ENCODE data around the gene SFI1.
"Not testable (repeated sequence)": the region's sequence is repeated elsewhere in the genome, so short reads cannot be mapped to it uniquely, and the experiment has no call there.

The SFI1 gene

DNA sequence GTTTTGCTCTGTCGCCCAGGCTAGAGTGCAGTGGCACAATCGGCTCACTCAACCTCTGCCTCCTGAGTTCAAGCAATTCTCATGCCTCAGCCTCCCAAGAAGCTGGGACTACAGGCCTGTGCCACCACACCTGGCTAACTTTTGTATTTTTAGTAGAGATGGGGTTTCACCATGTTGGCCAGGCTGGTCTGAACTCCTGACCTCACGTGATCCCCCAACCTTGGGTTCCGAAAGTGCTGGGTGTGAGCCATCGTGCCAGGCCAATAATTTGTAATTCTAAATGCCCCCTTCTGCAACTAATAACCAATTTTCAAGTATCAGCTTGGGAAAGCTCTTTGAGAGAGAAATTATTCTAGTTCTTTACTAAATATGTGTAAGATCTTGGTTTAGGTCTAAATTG, 3.0 kb upstream of the SFI1 start:
- not testable (repeated sequence) for DNase-seq

GRCh38 chr22:31495343-31495742, 993 bp upstream of the SFI1 start:
- no peak for DNase-seq

GRCh38 chr22:31496735-31497146, 405 bp downstream of the SFI1 start:
- peak; percentile 27 to 30 for DNase-seq

- no peak for DNase-seq
Observed at GRCh38 chr22:31497148-31497938, 1.0 kb downstream of the SFI1 start.

DNA sequence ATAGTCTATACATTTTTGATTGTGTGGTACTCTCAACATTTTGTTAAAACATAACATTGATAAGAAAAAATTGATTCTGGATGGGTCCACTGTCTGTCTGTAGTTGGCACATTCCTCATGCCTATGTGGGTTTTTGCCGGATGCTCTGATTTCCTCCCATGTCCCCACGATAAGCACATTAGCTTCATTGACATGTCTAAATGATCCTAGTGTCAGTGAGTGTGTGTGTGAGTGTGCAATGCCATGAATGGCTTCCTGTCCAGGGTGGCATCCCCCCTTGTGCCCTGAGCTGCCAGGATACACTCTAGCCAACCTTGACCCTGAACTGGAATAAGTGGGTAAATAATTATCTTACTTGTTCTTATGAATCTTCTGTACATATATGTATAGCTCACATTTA, 5.4 kb downstream of the SFI1 start:
- DNase-seq, result no peak

- DNase-seq, result no peak
Observed at GRCh38 chr22:31503211-31503964, 7.1 kb downstream of the SFI1 start.

- no peak for DNase-seq
Observed at GRCh38 chr22:31504282-31504681, 7.9 kb downstream of the SFI1 start.

GRCh38 chr22:31507517-31507916, 11.2 kb downstream of the SFI1 start:
- DNase-seq, result not testable (repeated sequence)

- DNase-seq, result no peak
Observed at GRCh38 chr22:31508536-31508935, 12.2 kb downstream of the SFI1 start.

DNA sequence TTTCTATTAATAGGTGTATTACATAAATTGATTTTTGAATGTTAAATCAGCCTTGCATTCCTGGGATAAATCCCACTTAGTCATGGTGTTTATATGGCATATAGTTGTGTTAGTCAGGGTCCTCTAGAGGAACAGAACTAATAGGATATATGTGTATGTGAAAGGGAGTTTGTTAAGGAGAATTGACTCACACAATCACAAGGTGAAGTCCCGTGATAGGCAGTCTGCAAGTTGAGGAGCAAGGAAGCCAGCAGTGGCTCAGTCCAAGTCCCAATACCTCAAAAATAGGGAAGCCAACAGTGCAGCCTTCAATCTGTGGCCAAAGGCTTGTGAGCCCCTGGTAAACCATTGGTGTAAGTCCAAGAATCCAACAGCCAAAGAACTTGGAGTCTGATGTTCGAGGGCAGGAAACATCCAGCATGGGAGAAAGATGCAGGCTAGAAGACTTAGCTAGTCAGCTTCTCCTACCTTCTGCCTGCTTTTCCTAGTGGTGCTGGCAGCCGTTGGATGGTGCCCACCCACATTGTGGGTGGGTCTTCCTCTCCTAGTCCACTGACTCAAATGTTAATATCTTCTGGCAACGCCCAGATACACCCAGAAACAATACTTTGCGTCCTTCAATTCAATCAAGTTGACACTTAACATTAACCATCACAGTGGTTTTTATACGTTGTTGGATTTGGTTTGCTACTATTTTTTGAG, 12.9 kb downstream of the SFI1 start:
- DNase-seq, result no peak

DNA sequence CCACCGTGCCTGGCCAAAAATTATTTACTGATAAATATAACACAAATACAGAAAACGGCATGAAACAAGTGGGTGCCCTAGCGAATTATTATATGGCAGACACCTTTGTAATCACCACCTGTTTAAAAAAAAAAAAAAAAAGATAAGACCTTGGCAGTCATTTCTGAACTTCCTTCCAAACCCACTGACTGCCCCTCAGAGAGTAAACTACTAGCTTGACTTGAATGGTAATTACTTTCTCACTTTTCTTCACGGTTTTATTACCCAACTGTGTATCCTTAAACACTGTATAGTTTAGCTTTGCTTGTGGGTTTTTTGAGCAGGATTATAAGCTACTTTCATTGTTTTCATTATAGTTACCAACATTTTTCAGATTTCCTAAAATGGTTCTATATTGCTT, 23.7 kb downstream of the SFI1 start:
- DNase-seq, result no peak

GRCh38 chr22:31524132-31524531, 27.8 kb downstream of the SFI1 start:
- not testable (repeated sequence) for DNase-seq

GRCh38 chr22:31526270-31526669, 29.9 kb downstream of the SFI1 start:
- DNase-seq, result peak; percentile 24 to 42

DNA sequence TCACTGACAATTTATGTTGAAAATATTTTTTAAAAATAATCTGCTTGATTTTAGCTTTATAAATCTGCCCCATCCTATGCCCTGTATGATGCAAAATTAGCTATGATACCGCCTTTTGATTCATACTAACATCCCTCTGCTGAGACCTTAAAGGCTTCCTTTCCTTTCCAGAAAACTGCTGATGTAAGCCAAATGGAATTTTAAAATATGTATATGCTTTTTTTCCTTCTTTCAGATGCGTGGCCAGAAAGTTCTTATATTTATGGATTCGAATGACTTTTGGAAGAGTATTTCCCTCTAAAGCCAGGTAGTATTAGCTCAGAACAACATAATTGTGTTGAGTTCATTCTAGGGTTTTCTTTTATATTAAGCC, 34.5 kb downstream of the SFI1 start:
- no peak for DNase-seq

DNA sequence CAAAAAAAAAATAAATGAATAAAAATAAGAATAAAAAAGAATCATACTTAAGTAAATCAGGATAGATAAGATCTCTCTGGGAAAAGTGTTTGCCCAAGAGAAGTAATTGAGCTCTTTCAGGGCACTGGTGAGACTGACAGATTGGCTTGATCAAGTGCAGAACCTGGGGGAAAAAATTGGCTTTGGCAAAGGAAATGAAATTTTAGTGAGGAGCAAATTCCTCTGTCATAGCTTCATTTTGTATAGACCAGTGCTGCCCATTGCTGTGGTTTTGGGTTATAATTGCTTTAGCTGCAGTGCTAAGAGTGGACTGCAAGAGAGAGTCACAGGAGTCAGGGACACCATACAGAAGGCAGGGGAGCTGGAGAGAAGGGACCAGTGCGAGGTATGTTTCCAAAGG, 35.7 kb downstream of the SFI1 start:
- DNase-seq, result no peak

- no peak for DNase-seq
Observed at GRCh38 chr22:31533374-31533773, 37.0 kb downstream of the SFI1 start.

- DNase-seq, result peak; percentile 27 to 44
Observed at GRCh38 chr22:31537019-31537535, 40.7 kb downstream of the SFI1 start.

DNA sequence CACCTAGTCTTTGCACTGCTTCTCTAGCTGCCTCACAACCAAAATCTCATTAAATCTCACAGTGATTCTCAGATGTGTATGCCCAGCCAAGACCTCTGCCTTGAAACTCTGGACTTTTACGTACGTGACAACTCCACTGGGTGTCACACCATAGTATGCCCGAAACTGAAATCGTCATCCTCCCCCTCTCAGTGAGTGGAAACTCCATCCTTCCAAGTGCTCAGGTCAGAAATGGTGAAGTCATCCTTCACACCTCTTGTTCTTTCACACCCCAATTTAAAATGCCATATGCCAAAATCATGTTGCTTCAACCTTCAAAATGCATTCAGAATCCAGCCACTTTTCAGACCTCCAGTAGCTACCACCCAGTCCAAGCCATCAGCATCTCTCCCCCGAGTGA, 42.5 kb downstream of the SFI1 start:
- DNase-seq, result peak in 1 of 2 donors; percentile 28

DNA sequence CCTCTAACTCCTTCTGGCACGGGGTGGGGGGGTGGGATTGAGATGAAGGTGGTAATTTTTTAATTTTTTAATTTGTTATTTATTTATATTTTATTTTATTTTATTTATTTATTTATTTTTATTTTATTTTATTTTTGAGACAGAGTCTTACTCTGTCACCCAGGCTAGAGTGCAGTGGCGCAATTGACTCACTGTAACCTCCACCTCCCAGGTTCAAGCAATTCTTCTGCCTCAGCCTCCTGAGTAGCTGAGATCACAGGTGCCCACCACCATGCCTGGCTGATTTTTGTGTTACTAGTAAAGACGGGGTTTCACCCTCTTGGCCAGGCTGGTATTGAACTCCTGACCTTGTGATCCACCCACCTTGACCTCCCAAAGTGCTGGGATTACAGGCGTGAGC, 43.8 kb downstream of the SFI1 start:
- DNase-seq, result not testable (repeated sequence)

- DNase-seq, result no peak
Observed at GRCh38 chr22:31540966-31541365, 44.6 kb downstream of the SFI1 start.

DNA sequence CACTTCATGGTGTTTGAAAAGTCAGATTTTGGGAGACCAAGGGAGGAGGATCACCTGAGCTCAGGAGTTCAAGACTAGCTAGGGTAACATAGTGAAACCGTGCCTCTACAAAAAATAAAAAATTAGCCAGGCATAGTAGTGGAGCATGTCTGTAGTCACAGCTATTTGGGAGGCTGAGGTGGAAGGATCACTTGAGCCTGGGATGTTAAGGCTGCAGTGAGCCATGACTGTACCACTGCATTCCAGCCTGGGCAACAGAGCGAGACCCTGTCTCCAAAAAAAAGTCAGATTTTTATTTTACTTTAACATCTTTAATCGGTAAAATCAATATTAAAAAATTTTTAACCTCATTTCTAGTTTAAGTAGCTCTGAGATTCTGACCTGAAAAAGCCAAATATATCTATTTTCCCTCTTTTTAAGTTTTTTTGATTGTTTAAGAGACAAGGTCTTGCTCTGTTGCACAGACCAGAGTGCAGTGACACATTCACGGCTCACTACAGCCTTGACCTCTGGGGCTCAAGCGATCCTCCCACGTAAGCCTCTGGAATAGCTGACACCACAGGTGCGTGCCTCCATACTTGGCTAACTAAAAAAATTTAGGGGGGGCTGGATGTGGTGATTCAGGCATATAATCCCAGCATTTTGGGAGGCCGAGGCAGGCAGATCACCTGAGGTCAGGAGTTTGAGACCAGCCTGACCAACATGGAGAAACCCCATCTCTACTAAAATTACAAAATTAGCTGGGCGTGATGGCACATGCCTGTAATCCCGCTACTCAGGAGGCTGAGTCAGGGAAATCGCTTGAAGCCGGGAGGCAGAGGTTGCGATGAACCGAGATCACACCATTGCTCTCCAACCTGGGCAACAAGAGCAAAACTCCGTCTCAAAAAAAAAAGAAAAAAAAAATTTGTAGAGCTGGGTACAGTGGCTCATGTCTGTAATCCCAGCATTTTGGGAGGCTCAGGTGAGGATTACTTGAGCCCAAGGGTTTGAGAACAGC, 48.4 kb downstream of the SFI1 start:
- no peak for DNase-seq

DNA sequence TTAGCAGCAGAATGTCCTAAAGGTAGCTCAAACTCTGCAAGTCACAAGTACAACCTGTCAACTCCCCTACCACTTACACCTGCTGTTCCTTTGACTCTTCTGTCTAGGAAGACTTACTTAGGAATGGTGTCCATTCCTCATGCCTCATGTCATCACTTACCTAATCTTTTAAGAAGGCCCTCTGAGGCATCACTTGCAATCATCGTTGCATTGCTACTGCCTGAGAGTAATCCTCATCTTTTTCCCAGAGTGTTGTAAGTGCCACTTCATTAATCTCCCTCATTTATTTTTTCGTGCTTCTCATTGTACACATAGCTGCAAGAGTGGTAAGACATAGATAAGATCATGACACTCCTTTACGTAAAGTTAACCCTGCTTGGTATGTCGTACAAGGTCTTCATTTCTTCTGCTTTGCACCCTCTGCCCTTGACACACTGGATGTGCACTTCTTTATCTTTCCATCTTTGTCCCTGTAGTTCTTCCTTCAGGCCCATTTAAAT, 54.6 kb downstream of the SFI1 start:
- DNase-seq, result no peak
